Measurements from ENCODE around the gene SLC7A6OS.

SLC7A6OS gene

GRCh38 chr16:68350813-68351350 is 40.1 kb upstream of the SLC7A6OS start:
- in situ Hi-C loops (cut with MboI; ENCODE audit: low pct_unique_long_range_greater_than_20kb, low sequenced_read_pairs, unreplicated experiment), result no loop called here
- no peak for TF ChIP-seq CTCF (IDR thresholded peaks at IDR 0.05; ENCODE audit: extremely low read depth, insufficient read depth, missing control alignments)
- DNase-seq (ENCODE audit: low spot score), result no peak

- DNase-seq (ENCODE audit: low spot score), result no peak
- in situ Hi-C loops (cut with MboI; ENCODE audit: low pct_unique_long_range_greater_than_20kb, low sequenced_read_pairs, unreplicated experiment), result no loop called here
- no peak for TF ChIP-seq CTCF (IDR thresholded peaks at IDR 0.05; ENCODE audit: extremely low read depth, insufficient read depth, missing control alignments)
These were observed 39.2 kb upstream of the SLC7A6OS start for GRCh38 chr16:68349838-68350410.

DNA sequence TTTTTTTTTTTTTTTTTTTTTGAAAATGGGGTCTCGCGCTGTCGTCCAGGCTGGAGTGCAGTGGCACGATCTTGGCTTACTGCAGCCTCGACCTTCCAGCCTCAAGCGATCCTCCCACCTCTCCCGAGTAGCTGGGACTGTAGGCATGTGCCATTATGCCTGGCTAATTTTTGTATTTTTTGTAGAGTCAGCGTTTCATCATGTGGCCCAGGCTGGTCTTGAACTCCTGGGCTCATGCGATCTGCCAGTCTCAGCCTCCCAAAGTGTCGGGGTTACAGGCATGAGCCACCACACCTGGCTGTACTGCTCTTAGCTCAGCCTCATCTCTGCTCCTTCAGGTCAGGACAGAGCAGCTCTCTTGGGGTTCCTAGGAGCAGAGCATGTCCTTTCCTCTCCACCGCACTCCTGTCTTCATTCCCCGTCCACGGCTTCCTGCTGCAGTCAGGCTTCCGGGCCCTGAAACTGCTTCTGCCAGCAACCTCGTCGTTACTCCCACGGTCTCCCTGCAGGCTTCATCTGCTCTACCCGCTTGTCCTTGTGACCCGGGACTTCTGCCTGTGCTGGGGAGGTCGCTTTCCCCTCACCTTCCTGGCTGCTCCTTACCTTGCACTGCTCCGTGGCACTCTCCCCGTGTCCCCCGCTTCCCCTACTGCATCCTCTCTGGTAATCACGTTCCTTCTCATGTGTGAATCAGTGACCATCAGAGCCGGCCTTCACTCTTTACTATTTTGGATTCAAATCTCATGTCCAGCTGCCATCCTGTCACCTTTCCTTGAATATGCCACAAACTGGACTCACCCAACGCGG is 38.1 kb upstream of the SLC7A6OS start:
- DNase-seq (ENCODE audit: low spot score), result no peak
- in situ Hi-C loops (cut with MboI; ENCODE audit: low pct_unique_long_range_greater_than_20kb, low sequenced_read_pairs, unreplicated experiment), result no loop called here
- no peak for TF ChIP-seq CTCF (IDR thresholded peaks at IDR 0.05; ENCODE audit: extremely low read depth, insufficient read depth, missing control alignments)

DNA sequence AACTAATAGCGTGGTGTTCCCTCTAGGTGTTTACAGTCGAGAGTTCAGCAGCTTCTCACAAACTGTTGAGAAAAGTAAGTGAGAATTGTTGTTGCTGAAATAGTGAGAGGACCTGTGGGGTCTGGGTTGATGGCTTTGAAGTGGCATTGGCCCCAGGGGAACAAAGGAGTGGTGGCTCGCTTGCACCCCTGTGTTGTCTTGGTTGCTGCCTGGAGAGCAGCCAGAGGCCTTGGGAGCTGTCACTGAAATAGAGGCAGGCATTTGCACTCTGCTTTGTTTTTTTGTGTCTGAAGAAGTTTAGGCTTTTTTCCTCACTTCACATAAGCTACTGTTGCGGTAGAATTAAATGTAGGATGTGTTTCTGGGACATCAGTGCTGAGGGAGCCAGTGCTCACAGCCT is 36.9 kb upstream of the SLC7A6OS start:
- in situ Hi-C loops (cut with MboI; ENCODE audit: low pct_unique_long_range_greater_than_20kb, low sequenced_read_pairs, unreplicated experiment), result no loop called here
- TF ChIP-seq CTCF (IDR thresholded peaks at IDR 0.05; ENCODE audit: extremely low read depth, insufficient read depth, missing control alignments), result no peak

GRCh38 chr16:68346892-68347480 is 36.2 kb upstream of the SLC7A6OS start:
- in situ Hi-C loops (cut with MboI; ENCODE audit: low pct_unique_long_range_greater_than_20kb, low sequenced_read_pairs, unreplicated experiment), result no loop called here
- no peak for DNase-seq (ENCODE audit: low spot score)
- TF ChIP-seq CTCF (IDR thresholded peaks at IDR 0.05; ENCODE audit: extremely low read depth, insufficient read depth, missing control alignments), result no peak

More for the DNA sequence above, 36.9 kb upstream of the SLC7A6OS start:
- DNase-seq (ENCODE audit: low spot score), result no peak

- no peak for DNase-seq (ENCODE audit: low spot score)
- no peak for TF ChIP-seq CTCF (IDR thresholded peaks at IDR 0.05; ENCODE audit: extremely low read depth, insufficient read depth, missing control alignments)
- in situ Hi-C loops (cut with MboI; ENCODE audit: low pct_unique_long_range_greater_than_20kb, low sequenced_read_pairs, unreplicated experiment), result no loop called here
These were observed 35.4 kb upstream of the SLC7A6OS start for GRCh38 chr16:68345958-68346635.
